Measurements from ENCODE around the gene SCD. TPM values are rescaled to one million over a fixed set of nuclear protein-coding genes. Genes with fewer than 3 reads are reported as not detected.

The SCD gene
- total RNA-seq, 1 experiment from 2014 or later, result 48.8 TPM

Other genes starting within 250 kb of the SCD start
- 38.4 and 47.2 TPM in 2 replicates for gene ERLIN1, start 161.2 kb upstream of the SCD start, total RNA-seq (2014; rRNA removed; shearing (Covaris generic); ENCODE audit: low replicate concordance)
- 10.1 and 21.9 TPM in 2 replicates for gene CHUK, start 117.6 kb upstream of the SCD start, total RNA-seq (2014; rRNA removed; shearing (Covaris generic); ENCODE audit: low replicate concordance)
- 28.8 and 33.5 TPM in 2 replicates for gene CWF19L1, start 79.6 kb upstream of the SCD start, total RNA-seq (2014; rRNA removed; shearing (Covaris generic); ENCODE audit: low replicate concordance)
- gene BLOC1S2, start 60.6 kb upstream of the SCD start, total RNA-seq (2014; rRNA removed; shearing (Covaris generic); ENCODE audit: low replicate concordance), result 43.0 and 74.3 TPM in 2 replicates
- not detected in 2 replicates for gene PKD2L1, start 17.0 kb upstream of the SCD start, total RNA-seq (2014; rRNA removed; shearing (Covaris generic); ENCODE audit: low replicate concordance)
- gene WNT8B, start 115.8 kb downstream of the SCD start, total RNA-seq (2014; rRNA removed; shearing (Covaris generic); ENCODE audit: low replicate concordance), result not detected in 2 replicates
- 0.72 and 1.2 TPM in 2 replicates for gene SEC31B, start 172.6 kb downstream of the SCD start, total RNA-seq (2014; rRNA removed; shearing (Covaris generic); ENCODE audit: low replicate concordance)
- gene NDUFB8, start 182.6 kb downstream of the SCD start, total RNA-seq (2014; rRNA removed; shearing (Covaris generic); ENCODE audit: low replicate concordance), result 87.7 and 143 TPM in 2 replicates
- gene HIF1AN, start 188.7 kb downstream of the SCD start, total RNA-seq (2014; rRNA removed; shearing (Covaris generic); ENCODE audit: low replicate concordance), result 9.0 and 16.2 TPM in 2 replicates